ENCODE data around the gene HFE.

The HFE gene

DNA sequence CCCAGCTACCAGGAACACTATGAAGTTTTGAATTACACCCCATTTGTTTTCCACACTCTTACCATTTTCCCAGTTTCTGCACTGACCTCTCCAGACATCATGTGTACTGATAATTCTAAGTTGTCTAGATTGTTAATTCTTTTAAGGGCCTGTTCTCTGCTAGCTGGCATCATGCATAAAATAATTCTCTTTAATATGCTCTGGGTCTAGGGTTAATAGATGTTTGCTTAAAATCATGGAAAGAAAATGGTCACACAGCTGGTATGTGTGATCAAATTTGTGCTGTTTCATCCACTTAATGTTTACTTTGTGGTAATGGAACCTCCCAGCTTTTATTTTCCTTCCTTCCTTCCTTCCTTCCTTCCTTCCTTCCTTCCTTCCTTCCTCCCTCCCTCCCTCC, 49.1 kb downstream of the HFE start:
- in situ Hi-C loops (cut with HindIII; ENCODE audit: low sequenced_read_pairs), result no loop called here
- TF ChIP-seq, protein P1, sequence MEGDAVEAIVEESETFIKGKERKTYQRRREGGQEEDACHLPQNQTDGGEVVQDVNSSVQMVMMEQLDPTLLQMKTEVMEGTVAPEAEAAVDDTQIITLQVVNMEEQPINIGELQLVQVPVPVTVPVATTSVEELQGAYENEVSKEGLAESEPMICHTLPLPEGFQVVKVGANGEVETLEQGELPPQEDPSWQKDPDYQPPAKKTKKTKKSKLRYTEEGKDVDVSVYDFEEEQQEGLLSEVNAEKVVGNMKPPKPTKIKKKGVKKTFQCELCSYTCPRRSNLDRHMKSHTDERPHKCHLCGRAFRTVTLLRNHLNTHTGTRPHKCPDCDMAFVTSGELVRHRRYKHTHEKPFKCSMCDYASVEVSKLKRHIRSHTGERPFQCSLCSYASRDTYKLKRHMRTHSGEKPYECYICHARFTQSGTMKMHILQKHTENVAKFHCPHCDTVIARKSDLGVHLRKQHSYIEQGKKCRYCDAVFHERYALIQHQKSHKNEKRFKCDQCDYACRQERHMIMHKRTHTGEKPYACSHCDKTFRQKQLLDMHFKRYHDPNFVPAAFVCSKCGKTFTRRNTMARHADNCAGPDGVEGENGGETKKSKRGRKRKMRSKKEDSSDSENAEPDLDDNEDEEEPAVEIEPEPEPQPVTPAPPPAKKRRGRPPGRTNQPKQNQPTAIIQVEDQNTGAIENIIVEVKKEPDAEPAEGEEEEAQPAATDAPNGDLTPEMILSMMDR (IDR thresholded peaks at IDR 0.05; ENCODE audit: low read depth, low read length), result no peak
- no peak for DNase-seq (ENCODE audit: low read depth, low spot score)
- H3K4me3 ChIP-seq (ENCODE audit: low read depth, low read length), result no peak overlapping the region

DNA sequence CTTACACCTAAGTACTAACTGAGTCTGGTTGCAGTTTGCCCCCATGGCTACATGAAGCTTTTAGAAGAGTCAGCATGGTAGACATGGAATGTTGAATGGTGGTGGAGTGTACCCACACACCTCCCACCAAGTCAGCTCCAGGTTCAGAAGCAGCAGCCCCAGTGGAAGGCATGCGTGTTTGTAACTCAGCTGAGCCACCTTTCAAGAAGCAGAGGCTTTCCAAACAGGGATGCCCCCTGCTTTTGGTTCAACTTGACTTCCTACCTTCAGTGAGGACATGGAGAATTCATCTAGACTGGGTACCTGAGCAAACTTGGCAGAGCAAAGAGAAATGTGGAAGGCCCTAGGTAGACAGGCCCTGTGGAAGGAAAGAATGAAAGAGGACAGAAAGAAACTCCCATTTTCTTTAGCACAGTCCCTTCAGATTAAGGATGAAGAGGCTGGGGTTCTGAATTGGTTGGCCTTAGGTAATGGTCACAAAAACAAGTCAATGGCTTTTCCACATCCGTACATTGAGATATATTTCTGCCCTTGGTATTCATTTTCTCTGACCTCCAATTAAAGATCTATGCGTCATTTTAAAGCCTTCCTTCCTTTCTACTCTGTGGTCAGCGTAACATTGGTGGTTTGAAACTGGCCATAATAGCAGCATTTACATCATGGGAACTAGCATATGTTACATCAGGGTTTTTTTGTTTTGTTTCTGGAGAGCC, 53.2 kb downstream of the HFE start:
- in situ Hi-C loops (cut with HindIII; ENCODE audit: low sequenced_read_pairs), result no loop called here
- no peak for DNase-seq (ENCODE audit: low read depth, low spot score)
- H3K4me3 ChIP-seq (ENCODE audit: low read depth, low read length), result no peak overlapping the region
- TF ChIP-seq, protein P1 (IDR thresholded peaks at IDR 0.05; ENCODE audit: low read depth, low read length), result no peak

DNA sequence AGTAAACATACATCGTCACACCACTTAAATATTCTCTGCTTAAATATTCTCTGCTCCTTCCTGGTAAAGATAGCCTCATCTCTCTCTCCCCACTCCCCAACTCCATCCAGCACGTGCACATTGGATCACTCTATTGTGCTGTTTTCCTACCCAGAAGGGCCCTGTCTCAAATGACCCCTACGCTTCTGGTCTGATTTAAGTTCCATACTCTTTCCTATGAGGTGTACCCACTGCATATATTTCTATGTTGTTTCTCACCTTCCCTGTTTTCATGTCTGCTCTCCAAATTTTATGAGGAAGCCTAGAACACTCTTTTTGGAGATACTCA, 53.7 kb downstream of the HFE start:
- DNase-seq (ENCODE audit: low read depth, low spot score), result no peak
- in situ Hi-C loops (cut with HindIII; ENCODE audit: low sequenced_read_pairs), result no loop called here
- TF ChIP-seq, protein P1 (IDR thresholded peaks at IDR 0.05; ENCODE audit: low read depth, low read length), result no peak
- no peak overlapping the region for H3K4me3 ChIP-seq (ENCODE audit: low read depth, low read length)

DNA sequence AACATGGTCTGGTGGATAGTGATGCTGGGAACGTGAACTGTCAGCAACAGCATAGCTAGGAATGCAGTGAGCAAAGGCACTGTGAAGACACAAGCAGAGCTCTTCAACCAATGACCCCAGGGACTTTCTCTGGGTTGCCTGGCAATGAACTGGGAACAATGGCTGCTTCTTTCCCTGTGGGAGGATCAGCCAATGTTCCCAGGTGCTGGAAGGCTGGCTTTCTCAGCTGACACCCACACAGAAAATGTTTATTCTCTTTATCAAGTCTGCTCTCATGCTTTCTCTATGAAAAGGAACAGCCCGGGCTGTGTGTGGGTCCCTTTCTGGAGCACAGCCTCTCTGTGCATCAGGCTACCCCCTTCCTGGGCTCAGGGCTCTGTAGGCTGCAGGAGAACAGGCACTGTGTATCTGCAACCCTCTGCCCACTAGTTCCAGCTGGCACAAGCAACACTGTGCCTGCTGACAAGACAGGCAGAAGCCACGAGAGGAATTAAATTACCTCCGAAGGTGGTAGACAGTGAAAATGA, 54.2 kb downstream of the HFE start:
- H3K4me3 ChIP-seq (ENCODE audit: low read depth, low read length), result no peak overlapping the region
- in situ Hi-C loops (cut with HindIII; ENCODE audit: low sequenced_read_pairs), result no loop called here
- no peak for DNase-seq (ENCODE audit: low read depth, low spot score)
- TF ChIP-seq, protein P1 (IDR thresholded peaks at IDR 0.05; ENCODE audit: low read depth, low read length), result no peak

DNA sequence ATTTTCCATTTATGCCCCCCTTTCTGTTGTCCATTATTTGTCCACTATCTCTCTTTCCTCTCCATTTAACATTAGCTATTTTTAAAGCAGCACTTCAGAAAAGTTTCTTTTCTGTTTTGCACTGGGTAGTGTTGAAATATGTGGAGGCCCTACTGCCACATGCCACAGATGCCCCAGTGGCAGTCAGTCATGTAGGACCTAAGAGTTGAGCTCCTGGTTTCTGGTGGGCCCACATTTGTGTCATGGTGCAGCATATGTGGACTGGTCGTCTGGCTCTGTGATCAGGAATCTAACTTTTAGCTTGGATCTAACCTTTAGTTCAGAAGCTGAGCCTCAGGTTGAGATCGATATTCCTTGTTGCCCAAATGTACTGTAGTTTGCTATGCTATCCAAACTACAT, 54.8 kb downstream of the HFE start:
- in situ Hi-C loops (cut with HindIII; ENCODE audit: low sequenced_read_pairs), result no loop called here
- no peak for DNase-seq (ENCODE audit: low read depth, low spot score)
- TF ChIP-seq, protein P1 (IDR thresholded peaks at IDR 0.05; ENCODE audit: low read depth, low read length), result no peak
- no peak overlapping the region for H3K4me3 ChIP-seq (ENCODE audit: low read depth, low read length)

Data from astrocyte of the spinal cord (primary cell).